ENCODE results near the gene SMAD2.

Gene SMAD2

DNA sequence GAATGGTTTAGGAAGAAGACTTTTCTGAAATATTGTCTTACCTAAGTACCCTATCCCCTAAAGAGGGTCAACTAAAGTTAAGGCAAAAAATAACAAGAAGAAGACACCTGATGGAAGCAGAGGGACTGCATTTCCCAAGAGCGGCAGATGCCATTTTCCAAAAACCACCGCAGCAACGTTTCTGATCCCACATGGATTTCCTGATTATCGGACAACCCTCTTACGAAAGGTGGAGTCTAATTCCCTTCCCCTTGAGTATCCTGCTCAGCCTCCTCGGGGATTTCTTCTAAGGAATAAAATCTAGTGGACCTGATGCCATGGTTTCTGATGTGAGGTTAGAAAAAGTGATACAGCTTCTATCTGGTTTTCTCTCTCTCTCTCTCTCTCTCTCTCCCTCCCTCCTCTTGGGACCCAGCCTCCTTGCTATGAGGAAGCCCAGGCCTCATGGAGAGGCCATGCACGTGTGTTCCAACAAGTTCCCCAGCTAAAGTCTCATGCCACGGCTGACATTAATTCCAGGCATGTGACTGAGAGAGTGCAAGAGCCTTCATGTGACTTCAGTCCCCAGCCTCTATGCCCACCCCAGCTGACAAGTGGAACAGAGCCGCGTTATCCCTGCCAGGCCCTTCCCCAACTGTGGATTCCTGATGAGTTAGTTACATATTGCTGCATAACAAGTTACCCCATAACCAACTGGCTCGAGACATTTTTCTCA, 150.3 kb downstream of the SMAD2 start:
- TF ChIP-seq GLIS3 (CRISPR knock-in tag; IDR thresholded peaks at IDR 0.05) (no peak), OSR1 (CRISPR knock-in tag; IDR thresholded peaks at IDR 0.05) (no peak)
- no peak for ATAC-seq

DNA sequence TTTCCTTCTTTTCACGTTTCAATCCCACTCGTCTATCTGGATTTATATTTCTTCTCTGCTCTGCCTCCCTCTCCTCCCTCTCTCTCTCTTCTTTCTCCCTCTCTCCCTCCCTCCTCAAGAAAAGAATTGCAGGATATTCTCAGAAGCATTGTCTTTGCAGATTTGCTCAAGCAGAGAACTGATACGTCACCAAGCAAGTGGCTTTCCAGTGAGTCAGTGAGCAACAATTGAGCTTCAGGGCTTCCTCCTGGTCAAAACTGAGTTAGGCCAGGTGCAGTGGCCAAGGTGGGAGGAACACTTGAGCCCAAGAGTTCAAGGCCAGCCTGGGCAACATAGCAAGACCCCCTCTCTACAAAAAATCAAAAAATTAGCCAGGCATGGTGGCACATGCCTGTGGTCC, 151.1 kb downstream of the SMAD2 start:
- TF ChIP-seq ARNTL (CRISPR knock-in tag; IDR thresholded peaks at IDR 0.05; ENCODE audit: borderline replicate concordance, low read depth) (no peak), RARB (CRISPR knock-in tag; IDR thresholded peaks at IDR 0.05) (no peak), BACH2 (CRISPR knock-in tag; IDR thresholded peaks at IDR 0.05; ENCODE audit: borderline replicate concordance) (no peak), ESRRG (CRISPR knock-in tag; IDR thresholded peaks at IDR 0.05) (no peak), OSR1 (CRISPR knock-in tag; IDR thresholded peaks at IDR 0.05) (no peak), ZNF70 (CRISPR knock-in tag; IDR thresholded peaks at IDR 0.05) (no peak), TCF4 (CRISPR knock-in tag; IDR thresholded peaks at IDR 0.05; ENCODE audit: borderline replicate concordance) (no peak)
- TF ChIP-seq, protein P1, sequence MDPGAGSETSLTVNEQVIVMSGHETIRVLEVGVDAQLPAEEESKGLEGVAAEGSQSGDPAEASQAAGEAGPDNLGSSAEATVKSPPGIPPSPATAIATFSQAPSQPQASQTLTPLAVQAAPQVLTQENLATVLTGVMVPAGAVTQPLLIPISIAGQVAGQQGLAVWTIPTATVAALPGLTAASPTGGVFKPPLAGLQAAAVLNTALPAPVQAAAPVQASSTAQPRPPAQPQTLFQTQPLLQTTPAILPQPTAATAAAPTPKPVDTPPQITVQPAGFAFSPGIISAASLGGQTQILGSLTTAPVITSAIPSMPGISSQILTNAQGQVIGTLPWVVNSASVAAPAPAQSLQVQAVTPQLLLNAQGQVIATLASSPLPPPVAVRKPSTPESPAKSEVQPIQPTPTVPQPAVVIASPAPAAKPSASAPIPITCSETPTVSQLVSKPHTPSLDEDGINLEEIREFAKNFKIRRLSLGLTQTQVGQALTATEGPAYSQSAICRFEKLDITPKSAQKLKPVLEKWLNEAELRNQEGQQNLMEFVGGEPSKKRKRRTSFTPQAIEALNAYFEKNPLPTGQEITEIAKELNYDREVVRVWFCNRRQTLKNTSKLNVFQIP (CRISPR knock-in tag; IDR thresholded peaks at IDR 0.05; ENCODE audit: borderline replicate concordance, low read depth): no peak
- TF ChIP-seq, protein P2, sequence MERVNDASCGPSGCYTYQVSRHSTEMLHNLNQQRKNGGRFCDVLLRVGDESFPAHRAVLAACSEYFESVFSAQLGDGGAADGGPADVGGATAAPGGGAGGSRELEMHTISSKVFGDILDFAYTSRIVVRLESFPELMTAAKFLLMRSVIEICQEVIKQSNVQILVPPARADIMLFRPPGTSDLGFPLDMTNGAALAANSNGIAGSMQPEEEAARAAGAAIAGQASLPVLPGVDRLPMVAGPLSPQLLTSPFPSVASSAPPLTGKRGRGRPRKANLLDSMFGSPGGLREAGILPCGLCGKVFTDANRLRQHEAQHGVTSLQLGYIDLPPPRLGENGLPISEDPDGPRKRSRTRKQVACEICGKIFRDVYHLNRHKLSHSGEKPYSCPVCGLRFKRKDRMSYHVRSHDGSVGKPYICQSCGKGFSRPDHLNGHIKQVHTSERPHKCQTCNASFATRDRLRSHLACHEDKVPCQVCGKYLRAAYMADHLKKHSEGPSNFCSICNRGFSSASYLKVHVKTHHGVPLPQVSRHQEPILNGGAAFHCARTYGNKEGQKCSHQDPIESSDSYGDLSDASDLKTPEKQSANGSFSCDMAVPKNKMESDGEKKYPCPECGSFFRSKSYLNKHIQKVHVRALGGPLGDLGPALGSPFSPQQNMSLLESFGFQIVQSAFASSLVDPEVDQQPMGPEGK (CRISPR knock-in tag; IDR thresholded peaks at IDR 0.05; ENCODE audit: borderline replicate concordance): no peak
- ATAC-seq: no peak

DNA sequence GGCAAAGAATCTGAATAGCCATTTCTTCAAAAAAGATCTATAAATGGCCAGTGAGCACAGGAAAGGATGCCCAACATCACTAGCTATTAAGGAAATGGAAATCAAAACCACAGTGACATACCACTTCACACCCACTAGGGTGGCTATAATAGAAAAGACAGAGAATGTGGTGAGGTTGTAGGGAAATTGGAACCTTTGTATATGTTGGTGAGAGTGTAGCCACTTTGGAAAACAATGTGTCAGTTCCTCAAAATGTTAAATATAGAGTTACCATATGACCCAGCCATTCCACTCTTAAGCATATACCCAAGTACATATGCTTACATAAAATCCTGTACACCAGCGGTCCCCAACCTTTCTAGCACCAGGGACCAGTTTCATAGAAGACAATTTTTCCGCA, 152.8 kb downstream of the SMAD2 start:
- ATAC-seq: no peak
- no peak for TF ChIP-seq RARB (CRISPR knock-in tag; IDR thresholded peaks at IDR 0.05)

DNA sequence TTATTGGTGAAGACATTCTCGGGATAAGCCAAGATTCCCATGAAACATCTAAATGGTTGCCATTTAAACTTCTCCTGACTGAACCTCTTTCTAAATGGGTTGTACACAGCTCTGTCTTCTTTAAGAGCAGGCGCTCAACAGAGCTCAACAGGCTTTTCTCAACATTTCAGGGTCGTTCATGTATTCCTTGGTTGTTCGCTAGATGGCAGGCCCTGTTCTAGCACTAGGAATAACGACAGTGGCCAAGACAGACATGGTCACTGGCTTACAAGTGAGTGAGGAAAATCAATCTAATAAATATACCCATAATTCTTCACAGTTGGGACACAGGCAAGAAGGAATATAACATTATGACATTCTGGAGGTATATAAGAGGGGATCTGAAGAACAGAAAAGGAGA, 154.5 kb downstream of the SMAD2 start:
- no peak for TF ChIP-seq ZC3H10 (CRISPR knock-in tag; IDR thresholded peaks at IDR 0.05)
- no peak for TF ChIP-seq RARB (CRISPR knock-in tag; IDR thresholded peaks at IDR 0.05)
- TF ChIP-seq ZNF8 (CRISPR knock-in tag; IDR thresholded peaks at IDR 0.05): no peak
- peak; percentile 72 for ATAC-seq

DNA sequence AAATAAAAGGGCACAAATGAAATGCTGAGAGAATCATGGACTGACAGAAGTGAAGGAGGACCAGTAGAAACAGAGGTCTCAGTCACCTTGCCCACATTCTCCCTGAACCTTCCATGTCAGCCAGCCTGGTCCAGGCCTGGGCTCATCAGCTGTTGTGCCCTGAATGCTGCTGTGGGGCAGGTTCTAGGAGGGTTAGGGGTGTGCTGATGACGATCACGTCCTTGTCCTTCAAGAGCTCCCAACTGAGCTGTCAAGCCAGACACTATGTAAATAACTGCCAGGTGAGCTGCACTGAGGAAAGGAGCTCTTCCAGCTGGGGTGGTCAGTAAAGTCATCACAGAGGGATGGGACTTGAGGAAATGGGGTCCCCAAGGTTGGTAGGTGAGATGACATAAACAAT, 156.5 kb downstream of the SMAD2 start:
- no peak for ATAC-seq
- no peak for TF ChIP-seq TCF4 (CRISPR knock-in tag; IDR thresholded peaks at IDR 0.05; ENCODE audit: borderline replicate concordance)
- TF ChIP-seq BACH2 (CRISPR knock-in tag; IDR thresholded peaks at IDR 0.05; ENCODE audit: borderline replicate concordance): no peak
- no peak for TF ChIP-seq ZNF70 (CRISPR knock-in tag; IDR thresholded peaks at IDR 0.05)
- TF ChIP-seq ZFP30 (CRISPR knock-in tag; IDR thresholded peaks at IDR 0.05): no peak
- TF ChIP-seq, protein P3, sequence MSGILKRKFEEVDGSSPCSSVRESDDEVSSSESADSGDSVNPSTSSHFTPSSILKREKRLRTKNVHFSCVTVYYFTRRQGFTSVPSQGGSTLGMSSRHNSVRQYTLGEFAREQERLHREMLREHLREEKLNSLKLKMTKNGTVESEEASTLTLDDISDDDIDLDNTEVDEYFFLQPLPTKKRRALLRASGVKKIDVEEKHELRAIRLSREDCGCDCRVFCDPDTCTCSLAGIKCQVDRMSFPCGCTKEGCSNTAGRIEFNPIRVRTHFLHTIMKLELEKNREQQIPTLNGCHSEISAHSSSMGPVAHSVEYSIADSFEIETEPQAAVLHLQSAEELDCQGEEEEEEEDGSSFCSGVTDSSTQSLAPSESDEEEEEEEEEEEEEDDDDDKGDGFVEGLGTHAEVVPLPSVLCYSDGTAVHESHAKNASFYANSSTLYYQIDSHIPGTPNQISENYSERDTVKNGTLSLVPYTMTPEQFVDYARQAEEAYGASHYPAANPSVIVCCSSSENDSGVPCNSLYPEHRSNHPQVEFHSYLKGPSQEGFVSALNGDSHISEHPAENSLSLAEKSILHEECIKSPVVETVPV (CRISPR knock-in tag; IDR thresholded peaks at IDR 0.05): no peak
- no peak for TF ChIP-seq PPARA (CRISPR knock-in tag; IDR thresholded peaks at IDR 0.05; ENCODE audit: borderline replicate concordance)
- no peak for TF ChIP-seq TOX (CRISPR knock-in tag; IDR thresholded peaks at IDR 0.05; ENCODE audit: borderline replicate concordance)
- TF ChIP-seq, protein P4, sequence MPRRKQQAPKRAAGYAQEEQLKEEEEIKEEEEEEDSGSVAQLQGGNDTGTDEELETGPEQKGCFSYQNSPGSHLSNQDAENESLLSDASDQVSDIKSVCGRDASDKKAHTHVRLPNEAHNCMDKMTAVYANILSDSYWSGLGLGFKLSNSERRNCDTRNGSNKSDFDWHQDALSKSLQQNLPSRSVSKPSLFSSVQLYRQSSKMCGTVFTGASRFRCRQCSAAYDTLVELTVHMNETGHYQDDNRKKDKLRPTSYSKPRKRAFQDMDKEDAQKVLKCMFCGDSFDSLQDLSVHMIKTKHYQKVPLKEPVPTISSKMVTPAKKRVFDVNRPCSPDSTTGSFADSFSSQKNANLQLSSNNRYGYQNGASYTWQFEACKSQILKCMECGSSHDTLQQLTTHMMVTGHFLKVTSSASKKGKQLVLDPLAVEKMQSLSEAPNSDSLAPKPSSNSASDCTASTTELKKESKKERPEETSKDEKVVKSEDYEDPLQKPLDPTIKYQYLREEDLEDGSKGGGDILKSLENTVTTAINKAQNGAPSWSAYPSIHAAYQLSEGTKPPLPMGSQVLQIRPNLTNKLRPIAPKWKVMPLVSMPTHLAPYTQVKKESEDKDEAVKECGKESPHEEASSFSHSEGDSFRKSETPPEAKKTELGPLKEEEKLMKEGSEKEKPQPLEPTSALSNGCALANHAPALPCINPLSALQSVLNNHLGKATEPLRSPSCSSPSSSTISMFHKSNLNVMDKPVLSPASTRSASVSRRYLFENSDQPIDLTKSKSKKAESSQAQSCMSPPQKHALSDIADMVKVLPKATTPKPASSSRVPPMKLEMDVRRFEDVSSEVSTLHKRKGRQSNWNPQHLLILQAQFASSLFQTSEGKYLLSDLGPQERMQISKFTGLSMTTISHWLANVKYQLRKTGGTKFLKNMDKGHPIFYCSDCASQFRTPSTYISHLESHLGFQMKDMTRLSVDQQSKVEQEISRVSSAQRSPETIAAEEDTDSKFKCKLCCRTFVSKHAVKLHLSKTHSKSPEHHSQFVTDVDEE (CRISPR knock-in tag; IDR thresholded peaks at IDR 0.05): no peak

Measured in SK-N-SH treated with all-trans-retinoic acid at 6 μM for 48 hours (cell line).